IPS-11a (cell line): ENCODE data around the gene ABCB11.
"Not testable (repeated sequence)": the region's sequence is repeated elsewhere in the genome, so short reads cannot be mapped to it uniquely, and the experiment has no call there.

Experiments
- H3K4me3 ChIP-seq: one replicate; pipeline ENCODE4 v1.5.1; 2013; ENCODE audit warnings: low read depth, low read length, control low read depth

The ABCB11 gene

DNA sequence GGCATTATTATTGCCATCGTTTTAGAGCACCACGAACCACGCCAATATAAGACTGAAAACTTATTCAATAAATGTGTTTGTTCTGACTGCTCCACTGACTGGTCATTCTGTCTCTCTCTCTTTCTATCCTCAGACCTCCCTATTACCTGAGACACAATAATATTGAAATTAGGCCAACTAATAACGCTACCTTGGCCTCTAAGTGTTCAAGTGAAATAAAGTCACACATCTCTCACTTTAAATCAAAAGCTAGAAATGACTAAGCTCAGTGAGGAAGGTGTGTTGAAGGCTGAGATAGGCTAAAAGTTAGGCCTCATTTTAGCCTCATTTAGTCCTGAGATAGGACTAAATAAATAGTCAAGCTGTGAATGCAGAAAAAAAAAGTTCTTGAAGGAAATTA lies 91.2 kb downstream of the ABCB11 start:
- H3K4me3 ChIP-seq, result no peak overlapping the region

DNA sequence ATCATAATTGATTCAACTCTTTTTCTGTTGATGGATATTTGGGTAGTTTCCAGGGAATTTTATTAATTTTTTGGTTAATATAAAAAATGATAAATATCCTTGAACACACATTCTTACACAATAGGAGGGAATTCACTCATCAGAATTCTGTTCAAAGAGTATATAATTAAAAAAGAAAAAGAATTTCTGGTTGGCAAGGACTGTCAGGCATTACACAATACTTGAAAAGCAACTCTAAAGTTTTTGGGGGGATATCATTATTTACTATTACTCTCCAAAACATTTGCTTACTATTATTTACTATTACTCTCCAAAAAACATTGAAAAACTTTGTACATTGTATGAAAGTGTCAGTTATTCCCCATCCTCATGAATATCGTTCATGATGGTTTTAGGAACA lies 92.1 kb downstream of the ABCB11 start:
- no peak overlapping the region for H3K4me3 ChIP-seq

DNA sequence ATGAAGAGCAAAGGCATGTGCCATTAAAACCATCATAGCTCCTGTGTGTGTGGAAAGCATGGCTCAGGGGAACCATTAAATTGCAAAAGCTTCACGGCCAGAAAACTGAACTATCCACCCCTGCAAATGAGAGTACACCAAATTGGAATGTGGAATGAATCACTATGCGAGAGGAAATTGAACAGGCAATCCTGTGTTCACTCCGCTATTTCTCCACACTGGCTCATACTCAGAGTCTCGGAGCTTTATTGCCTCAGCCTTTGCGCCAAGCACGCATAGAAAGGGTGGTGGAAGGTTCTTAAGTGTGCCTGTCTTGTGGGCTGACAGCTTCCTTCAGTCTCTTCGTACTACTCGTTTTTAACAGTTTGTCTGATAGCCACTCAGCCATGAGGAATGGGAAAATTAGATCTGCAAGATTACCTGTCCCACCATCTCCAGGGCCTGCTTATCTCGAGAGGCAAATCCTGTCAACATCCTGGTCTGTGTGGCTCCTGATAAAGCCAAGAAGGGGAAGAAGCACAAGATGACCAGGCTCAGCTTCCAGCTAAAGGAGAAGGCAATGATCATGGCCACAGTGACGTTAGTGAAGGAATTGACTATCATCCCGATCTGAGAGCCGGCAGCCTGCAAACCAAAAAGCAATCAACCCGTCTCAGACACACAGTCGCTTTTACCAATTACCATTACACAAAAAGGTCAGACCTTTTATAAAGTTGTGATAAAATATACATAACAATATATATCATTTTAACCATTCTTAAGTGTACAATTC lies 95.1 kb downstream of the ABCB11 start:
- H3K4me3 ChIP-seq, result no peak overlapping the region

DNA sequence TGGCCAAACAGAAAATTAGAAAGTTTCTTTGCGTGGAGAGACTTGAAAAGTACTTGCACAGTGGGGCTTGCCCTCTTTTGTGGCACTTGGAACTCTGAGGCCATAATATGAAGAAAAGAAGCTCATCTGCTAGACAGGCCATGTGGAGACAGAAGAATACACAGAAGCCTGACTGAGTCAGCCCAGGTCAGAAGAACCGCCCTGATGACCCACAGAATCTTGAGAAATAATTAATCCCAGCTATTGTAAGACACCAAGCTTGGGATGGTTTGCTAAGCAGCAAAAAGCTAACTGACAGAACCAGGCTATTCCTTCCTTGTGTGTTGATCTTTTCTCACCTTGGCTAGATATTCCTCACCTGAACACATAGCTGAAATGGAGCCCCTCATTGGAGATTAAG lies 96.3 kb downstream of the ABCB11 start:
- H3K4me3 ChIP-seq, result no peak overlapping the region

DNA sequence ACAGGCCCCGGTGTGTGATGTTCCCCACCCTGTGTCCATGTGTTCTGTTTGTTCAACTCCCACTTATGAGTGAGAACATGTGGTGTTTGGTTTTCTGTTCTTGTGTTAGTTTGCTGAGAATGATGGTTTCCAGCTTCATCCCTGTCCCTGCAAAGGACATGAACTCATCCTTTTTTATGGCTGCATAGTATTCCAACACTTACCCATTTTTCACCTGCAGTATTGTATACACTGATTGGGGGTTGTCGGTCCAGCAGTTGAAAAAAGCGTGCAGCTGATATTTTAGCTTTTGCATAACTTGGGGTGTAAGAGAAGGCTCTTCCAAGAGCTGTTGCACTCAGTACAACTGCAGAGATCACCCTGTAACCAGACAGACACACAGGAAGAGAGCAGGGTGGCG lies 99.0 kb downstream of the ABCB11 start:
- not testable (repeated sequence) for H3K4me3 ChIP-seq

DNA sequence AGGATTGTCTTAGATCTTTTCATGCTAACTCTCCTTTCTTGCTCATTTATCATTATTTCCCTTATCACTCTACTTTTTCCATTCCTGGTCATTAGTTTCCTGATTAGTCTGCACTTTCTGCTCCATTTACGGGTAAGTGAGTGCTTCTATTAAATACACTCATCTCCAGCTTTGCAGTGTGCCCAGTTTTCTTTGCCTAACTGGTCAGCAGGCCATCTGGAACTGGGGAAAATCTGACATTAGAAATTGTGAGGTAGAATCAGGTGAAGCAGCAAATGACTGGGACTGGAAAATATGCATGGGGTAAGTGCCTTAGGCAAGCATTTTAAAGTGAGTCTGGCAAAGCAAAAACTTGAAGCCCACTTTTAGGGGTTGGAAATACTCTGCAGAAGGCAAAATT lies 100.9 kb downstream of the ABCB11 start:
- H3K4me3 ChIP-seq, result no peak overlapping the region

DNA sequence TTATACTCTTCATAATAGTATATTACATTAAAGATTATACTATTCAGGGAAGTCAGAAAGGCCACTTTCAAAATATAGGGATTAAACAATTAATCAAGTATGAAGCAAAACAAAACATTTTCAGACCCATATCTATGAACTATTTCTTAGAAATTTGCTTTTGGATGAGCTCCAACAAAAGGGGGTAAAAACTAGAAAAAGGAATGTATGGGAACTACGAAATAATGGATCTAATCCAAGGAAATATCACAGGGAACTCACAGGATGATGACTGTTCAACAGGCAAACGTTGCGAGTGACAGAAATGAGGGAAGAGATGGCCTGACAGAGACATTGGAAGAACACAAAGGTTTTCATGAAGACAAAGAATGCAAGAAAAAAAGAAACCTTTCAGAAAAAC lies 102.1 kb downstream of the ABCB11 start:
- no peak overlapping the region for H3K4me3 ChIP-seq

DNA sequence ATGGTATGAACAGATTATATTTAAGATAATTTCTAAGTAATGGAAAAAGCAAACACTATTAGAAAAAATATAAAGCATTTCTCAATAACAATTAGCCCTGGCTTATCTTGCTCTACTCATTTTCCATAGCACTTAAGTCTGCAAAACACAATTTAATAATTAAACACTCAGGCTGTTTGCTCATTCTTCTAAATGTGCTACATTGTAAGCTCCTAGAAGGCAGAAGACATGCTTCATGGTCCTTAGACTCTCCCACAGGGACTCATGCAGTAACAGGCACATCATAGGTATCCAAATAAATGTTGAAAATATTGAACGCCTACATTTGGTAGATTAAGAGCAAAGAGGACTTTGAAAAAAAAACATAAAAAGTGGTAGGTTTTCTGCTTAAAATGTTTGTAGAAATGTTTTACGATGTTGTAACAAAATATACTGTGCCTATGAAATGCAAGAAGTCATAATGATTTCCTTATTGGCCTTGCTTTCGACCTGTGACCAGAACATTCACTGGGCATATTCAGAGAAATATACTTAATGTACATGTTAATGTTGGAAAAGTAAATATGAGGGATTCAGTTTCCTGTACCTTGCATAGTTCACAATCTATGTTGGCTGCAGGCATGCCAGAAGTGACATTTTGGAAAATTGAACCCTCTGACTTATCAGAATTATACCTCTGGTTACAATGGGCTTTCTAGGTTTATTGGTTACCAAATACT lies 102.9 kb downstream of the ABCB11 start:
- no peak overlapping the region for H3K4me3 ChIP-seq

DNA sequence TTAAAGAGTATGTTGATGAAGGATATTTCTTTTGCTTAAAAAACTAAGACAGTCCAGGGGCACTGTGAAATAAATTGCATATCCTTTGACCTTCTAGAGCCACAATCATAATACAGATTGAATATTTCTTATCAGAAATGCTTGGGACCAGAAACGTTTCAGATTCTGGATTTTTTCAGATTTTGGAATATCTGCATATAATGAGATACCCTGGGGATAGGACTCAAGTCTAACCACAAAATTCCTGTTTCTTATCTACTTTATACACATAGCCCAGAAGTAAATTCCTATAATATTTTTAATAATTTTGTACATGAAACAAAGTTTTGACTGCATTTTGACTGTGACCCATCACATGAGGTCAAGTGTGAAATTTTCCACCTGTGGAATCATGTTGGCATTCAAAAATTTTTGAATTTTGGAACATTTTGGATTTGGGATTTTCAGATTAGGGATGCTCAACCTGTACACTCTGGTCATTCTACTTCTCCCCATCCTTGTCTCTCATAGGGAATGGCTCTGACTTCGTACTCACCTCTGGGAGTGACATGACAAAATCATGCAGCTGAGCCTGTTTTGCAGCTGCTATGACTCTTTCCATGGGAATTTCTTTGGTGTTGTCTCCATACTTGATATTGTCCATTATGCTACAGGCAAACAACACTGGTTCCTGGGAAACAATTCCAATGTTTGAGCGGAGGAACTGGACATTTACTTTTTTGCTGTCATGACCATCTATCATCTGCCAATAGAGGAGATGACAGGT lies 104.3 kb downstream of the ABCB11 start:
- no peak overlapping the region for H3K4me3 ChIP-seq

DNA sequence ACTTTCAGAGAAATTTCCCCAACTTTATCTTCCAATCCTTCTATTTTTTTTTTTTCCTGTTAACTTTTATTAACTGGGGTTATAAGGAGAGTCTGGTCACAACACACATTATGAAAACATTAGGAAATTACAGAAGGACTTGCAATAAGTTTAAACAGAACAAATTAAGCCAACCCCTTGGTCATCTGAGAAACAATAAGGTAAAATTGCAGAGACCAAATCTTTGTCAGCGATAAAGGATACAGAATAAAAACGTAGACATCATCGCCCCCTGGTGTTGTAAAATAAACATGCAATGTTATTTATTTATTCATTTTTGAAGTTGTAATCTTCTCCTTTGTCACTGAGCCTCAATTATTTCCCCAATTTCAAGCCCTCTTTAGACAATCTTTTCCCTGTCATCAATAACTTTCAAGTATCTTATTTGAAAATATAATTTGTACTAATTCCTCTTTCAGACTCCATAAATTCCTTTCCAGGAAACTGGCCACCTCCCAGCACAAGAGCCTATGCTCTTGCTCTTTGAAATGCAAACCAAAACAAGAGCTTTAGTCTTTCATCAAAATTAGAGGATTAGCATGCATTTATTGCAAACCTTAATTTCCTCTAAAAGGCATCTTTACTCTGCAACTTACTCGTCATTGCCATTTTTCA lies 110.5 kb downstream of the ABCB11 start:
- no peak overlapping the region for H3K4me3 ChIP-seq

DNA sequence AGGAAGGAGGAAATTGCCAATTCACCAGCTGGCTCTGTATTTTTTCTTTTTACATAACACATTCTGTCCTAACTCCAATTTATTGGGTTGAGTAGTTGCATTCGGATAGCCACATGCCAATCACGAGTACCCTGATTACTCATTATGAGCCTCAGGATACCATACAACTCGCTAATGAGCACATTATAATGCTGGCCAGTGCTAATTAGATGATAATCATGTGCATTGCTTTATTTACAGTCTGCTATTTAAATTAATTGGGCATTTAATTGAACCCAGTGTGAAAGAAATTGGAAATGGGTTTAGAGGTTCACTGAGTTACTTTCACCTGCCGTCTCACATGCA lies 114.8 kb downstream of the ABCB11 start:
- no peak overlapping the region for H3K4me3 ChIP-seq

DNA sequence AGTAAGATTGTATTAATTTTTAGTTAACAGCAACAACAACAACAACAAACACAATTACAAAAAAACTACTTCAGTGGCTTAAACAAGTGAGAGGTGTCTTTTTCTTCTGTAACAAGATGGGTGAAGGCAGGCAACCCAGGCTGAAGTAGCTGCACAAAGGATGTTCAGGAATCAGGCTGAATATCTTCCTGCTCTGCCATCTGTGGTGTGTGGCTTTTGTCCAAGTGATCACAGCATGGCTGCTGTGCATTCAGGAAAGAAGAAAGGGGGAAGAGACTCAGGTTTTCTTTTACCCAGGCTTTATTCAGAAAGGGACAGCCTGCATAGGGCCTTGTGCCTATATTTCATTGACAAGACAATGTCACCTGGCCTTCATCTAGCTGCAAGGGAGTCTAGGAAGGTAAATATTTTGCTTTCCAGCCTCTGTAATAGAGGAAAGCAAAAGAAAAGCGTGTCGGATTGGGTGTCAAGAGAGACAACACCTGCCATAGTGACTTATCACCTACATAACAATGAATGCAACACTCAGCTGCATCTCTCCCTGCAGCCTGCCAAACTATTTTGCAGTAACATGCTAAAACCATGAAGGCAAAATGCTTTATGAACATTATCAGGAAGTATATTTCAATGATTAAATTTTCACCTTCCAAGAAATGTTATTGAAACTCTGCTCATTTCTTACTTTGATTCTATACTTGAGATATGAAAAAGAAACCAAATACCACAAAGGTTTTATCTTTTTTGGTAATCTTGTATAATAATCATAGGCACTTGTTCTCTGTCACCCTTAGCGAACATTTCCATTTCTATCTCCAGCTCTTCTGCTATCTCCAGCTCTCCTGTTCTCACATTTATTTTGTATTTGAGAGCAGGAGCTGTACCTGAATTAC lies 115.4 kb downstream of the ABCB11 start:
- no peak overlapping the region for H3K4me3 ChIP-seq

DNA sequence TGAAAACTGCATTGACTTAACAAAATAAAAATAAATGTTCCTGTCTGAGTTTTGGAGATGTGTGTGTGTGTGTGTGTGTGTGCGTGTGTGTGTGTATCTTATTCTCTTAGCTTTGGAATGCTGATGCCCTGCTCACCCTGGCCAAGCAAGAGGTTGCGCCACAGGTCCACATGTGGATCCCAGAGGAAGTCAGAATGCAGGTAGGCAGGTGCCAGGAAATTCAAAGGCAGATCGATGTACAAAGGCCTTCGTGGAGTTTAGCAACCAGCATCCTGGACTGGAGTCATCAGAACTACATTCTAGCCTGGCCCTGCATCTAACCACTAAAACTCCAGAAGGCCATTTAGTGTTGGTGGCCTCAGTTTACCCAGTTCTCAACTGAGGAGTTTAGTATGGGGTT lies 117.6 kb downstream of the ABCB11 start:
- no peak overlapping the region for H3K4me3 ChIP-seq

DNA sequence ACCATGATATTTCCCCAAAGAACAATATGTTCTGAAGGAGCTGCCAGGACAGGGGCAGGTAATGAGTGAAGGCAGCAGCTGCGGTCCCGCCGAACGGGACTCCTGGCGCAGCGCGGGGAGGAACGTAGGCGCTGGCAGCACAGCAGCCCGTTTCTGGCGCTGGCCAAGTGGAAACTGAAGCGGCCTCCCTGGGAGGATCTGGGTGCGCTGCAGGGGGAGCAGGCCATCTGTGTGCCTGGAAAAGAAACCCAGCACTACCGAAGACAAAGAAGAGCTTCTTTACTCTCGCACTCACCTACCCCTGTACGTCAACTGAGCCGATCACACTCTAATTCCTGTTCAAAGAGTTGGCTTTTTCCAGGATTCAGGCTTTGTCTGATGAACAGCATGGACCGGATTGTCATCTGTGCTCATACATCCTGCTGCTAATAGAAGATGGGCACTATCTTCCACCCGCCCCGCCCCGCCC lies 118.2 kb downstream of the ABCB11 start:
- no peak overlapping the region for H3K4me3 ChIP-seq

DNA sequence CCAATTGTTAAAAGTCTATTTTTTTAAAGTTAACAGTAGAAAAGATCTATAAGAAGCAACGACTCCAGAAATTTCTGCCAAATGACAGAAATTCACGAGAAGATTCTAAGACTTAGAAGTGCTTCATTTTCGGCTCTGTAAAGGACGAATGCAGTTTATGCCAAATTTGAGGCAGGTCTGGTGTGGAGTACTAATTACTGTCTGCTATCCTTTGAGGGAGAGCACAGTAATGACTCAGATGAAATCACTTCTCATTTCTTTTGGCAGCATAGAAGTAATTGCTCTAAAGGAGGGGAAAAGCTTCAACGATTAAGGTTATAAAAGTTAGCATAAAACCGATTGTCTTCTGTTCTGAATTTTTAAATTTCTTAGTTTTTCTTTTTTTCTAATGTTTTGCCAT lies 118.7 kb downstream of the ABCB11 start:
- H3K4me3 ChIP-seq, result no peak overlapping the region

DNA sequence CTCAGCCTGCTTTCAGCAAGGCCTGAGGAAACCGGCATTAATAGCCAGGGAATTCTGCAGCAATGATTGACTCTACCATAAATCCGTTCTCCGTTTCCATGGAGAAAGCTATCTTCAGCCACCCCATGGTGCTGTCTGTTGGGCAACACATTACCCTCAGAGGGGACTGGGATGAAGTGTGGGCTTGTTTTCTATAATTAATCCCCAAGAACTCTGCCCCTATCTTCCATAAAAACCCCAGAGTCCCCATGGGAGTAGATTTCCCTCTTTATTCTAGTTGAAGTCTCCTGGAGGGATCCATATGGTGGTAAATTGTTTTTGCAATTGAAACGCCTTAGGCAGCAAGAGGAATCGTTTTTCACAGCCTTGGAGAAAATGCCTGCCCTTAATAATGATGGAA lies 120.8 kb downstream of the ABCB11 start:
- no peak overlapping the region for H3K4me3 ChIP-seq

DNA sequence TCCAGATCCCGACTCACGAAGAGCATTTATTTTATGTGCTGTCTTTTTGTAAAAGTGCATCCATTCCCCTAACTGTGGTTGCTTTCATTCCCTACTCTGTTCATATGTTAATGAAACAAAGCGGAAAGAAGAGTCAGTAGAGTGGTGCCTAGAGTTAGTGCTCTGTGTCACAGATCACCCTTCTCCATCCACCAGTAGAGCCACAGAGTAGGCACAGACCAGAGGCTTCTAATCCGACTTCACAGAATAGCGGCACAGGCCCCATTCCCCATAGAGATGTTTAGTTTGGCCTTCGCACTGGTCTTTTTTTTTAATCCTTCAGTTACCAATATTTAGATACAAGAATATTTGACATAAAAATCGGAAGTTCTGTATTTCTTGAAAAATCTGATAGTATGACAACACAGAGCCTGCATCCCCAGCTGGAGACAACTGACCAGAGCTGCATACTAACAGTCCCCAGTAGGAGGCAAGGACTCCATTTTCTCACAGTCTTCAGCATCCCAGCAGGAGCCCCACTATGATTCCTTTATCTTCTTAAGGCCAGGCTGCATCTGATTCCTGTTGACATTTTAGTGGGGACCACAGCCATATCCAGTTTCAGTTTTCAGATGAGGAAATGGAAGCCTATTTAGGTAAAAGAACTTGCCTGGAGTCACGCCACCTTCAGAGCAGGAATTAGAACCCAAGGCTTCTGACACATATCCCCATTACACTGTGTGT lies 123.0 kb downstream of the ABCB11 start:
- H3K4me3 ChIP-seq, result no peak overlapping the region

DNA sequence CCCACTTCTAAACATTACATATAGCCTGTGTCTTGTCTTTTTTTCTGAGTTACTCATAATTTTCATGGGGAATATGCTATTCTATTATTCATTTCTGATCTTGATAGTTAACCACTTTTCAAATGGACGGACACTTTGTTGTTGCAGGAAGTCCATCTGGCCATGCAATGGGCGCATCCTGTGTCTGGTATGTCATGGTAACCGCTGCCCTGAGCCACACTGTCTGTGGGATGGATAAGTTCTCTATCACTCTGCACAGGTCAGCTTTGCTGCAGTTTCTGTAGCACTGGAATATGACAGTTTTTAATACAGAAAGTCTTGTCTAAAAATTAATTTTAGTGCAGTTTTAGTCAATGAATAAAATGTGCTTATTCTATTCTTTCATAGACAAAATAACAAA lies 126.8 kb downstream of the ABCB11 start:
- H3K4me3 ChIP-seq, result no peak overlapping the region

DNA sequence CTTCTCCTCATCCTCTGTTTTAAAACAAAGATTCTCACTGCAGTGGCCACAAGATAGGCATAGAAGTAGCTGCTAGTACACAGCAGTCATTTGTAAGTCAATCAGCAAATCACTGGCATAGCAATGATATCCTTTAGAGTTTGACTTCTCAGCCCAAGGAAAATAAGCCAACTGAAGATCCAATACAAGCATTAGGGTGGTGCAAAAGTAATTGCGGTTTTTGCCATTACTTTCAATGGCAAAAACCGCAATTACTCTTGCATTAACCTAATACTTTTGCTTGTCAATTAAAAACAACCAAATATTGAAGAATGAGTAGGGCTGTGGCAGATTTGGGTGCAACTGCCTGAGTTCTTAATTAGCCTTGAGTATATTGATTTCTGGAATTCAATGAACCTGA lies 127.2 kb downstream of the ABCB11 start:
- no peak overlapping the region for H3K4me3 ChIP-seq

DNA sequence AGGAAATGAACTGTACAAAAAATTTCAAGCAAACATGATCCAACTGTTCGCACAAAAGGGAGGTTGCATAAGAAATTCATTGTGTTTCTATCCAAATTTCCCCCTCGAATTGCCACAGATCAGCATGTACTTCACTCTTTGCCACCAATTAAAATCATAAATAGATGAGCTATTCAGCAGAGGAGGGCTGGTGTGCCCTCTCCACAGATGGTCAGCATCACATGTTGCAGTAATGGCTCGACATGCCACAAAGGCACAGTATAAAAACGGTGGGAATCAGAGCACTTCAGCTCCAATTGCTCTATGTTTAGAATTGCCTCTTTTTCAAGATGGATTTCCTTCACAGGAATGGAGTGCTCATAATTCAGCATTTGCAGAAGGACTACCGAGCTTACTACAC lies 130.1 kb downstream of the ABCB11 start, which contains the start of gene G6PC2:
TSS of gene G6PC2 (plus strand) at position 289 of the 400 bp plus-strand sequence. CDS start at position 330, 41 bp downstream.
- H3K4me3 ChIP-seq, result no peak within 1 kb of the TSS
